SK-N-SH treated with all-trans-retinoic acid at 6 μM for 48 hours (cell line): ENCODE data around the gene TOPBP1.

ENCODE experiments used
- ATAC-seq: fragments of 200-7000 bp; cut with Tn5 transposase; 3 replicates; pipeline ENCODE4 v1.9.1; 2020; ENCODE audit warnings: mild to moderate bottlenecking, moderate library complexity
- ARNTL ChIP-seq: fragments of 450-650 bp; formaldehyde crosslinking; IDR thresholded peaks from 2 replicates; pipeline ENCODE4 v1.5.0; 2020; ENCODE audit warnings: low read depth, mild to moderate bottlenecking, moderate library complexity, borderline replicate concordance
- BACH2 ChIP-seq: fragments of 250-450 bp; sonication (Bioruptor Pico); IDR thresholded peaks from 2 replicates; pipeline ENCODE4 v1.9.0; 2021; ENCODE audit warnings: mild to moderate bottlenecking, borderline replicate concordance
- CREB5 ChIP-seq: fragments of 250-450 bp; sonication (Bioruptor Pico); IDR thresholded peaks from 2 replicates; pipeline ENCODE4 v1.5.1; 2020; ENCODE audit warnings: low read depth, mild to moderate bottlenecking, moderate library complexity
- CSRNP3 ChIP-seq: fragments of 250-450 bp; sonication (Bioruptor Pico); IDR thresholded peaks from 2 replicates; pipeline ENCODE4 v1.5.1; 2021; ENCODE audit warnings: mild to moderate bottlenecking, moderate library complexity
- ESRRG ChIP-seq: fragments of 250-450 bp; sonication (Bioruptor Pico); IDR thresholded peaks from 2 replicates; pipeline ENCODE4 v1.6.1; 2021; ENCODE audit warnings: mild to moderate bottlenecking
- GLIS3 ChIP-seq: fragments of 250-450 bp; sonication (Bioruptor Pico); IDR thresholded peaks from 2 replicates; pipeline ENCODE4 v1.5.0; 2020; ENCODE audit warnings: mild to moderate bottlenecking, moderate library complexity
- ISL1 ChIP-seq: fragments of 250-450 bp; sonication (Bioruptor Pico); IDR thresholded peaks from 2 replicates; pipeline ENCODE4 v2.1.2; 2022; ENCODE audit warnings: mild to moderate bottlenecking, moderate library complexity
- OSR1 ChIP-seq: fragments of 250-450 bp; sonication (Bioruptor Pico); IDR thresholded peaks from 2 replicates; pipeline ENCODE4 v1.8.0; 2022; ENCODE audit warnings: moderate library complexity, mild to moderate bottlenecking, inconsistent platforms
- PATZ1 ChIP-seq: fragments of 250-450 bp; sonication (Bioruptor Pico); IDR thresholded peaks from 2 replicates; pipeline ENCODE4 v1.8.0; 2020; ENCODE audit warnings: mild to moderate bottlenecking, moderate library complexity, borderline replicate concordance
- POU6F1 ChIP-seq: fragments of 250-450 bp; sonication (Bioruptor Pico); IDR thresholded peaks from 2 replicates; pipeline ENCODE4 v1.8.0; 2021; ENCODE audit warnings: low read depth, mild to moderate bottlenecking, moderate library complexity, borderline replicate concordance
- RARB ChIP-seq: fragments of 250-450 bp; sonication (Bioruptor Pico); IDR thresholded peaks from 2 replicates; pipeline ENCODE4 v1.8.0; 2021; ENCODE audit warnings: mild to moderate bottlenecking, moderate library complexity
- SNAI2 ChIP-seq: fragments of 250-450 bp; sonication (Bioruptor Pico); IDR thresholded peaks from 2 replicates; pipeline ENCODE4 v1.5.0; 2020; ENCODE audit warnings: mild to moderate bottlenecking, moderate library complexity
- TCF4 ChIP-seq: fragments of 250-450 bp; sonication (Bioruptor Pico); IDR thresholded peaks from 2 replicates; pipeline ENCODE4 v1.8.0; 2021; ENCODE audit warnings: mild to moderate bottlenecking, moderate library complexity, borderline replicate concordance
- TOX ChIP-seq: fragments of 250-450 bp; sonication (Bioruptor Pico); IDR thresholded peaks from 2 replicates; pipeline ENCODE4 v1.8.0; 2021; ENCODE audit warnings: mild to moderate bottlenecking, moderate library complexity, borderline replicate concordance
- ZC3H10 ChIP-seq: fragments of 250-450 bp; sonication (Bioruptor Pico); IDR thresholded peaks from 2 replicates; pipeline ENCODE4 v1.5.1; 2021; ENCODE audit warnings: mild to moderate bottlenecking, moderate library complexity
- ZFP3 ChIP-seq: fragments of 250-450 bp; sonication (Bioruptor Pico); IDR thresholded peaks from 2 replicates; pipeline ENCODE4 v1.5.0; 2020; ENCODE audit warnings: mild to moderate bottlenecking, moderate library complexity
- ZFP30 ChIP-seq: fragments of 450-650 bp; formaldehyde crosslinking; IDR thresholded peaks from 2 replicates; pipeline ENCODE4 v1.5.0; 2022; ENCODE audit warnings: mild to moderate bottlenecking, moderate library complexity
- ZNF565 ChIP-seq: fragments of 450-650 bp; formaldehyde crosslinking; conservative IDR thresholded peaks from 2 replicates; pipeline ENCODE4 v1.5.0; 2020; ENCODE audit warnings: low read depth, mild to moderate bottlenecking, moderate library complexity
- ZNF70 ChIP-seq: fragments of 450-650 bp; formaldehyde crosslinking; IDR thresholded peaks from 2 replicates; pipeline ENCODE4 v1.5.0; 2020; ENCODE audit warnings: mild to moderate bottlenecking, moderate library complexity
- ZNF8 ChIP-seq: fragments of 450-650 bp; formaldehyde crosslinking; IDR thresholded peaks from 2 replicates; pipeline ENCODE4 v1.5.0; 2020; ENCODE audit warnings: mild to moderate bottlenecking, moderate library complexity

TOPBP1 gene

GRCh38 chr3:133563816-133564215 is 97.9 kb downstream of the TOPBP1 start:
- no peak for TF ChIP-seq SNAI2 (CRISPR knock-in tag)
- TF ChIP-seq ZFP3: no peak
- no peak for TF ChIP-seq RARB (CRISPR knock-in tag)
- no peak for TF ChIP-seq ZNF70 (CRISPR knock-in tag)
- no peak for TF ChIP-seq ISL1 (CRISPR knock-in tag)
- ATAC-seq: peak; percentile 9; the same call in 2 of the 3 replicates

- TF ChIP-seq ZNF8 (CRISPR knock-in tag): no peak
- no peak for TF ChIP-seq TCF4 (CRISPR knock-in tag)
- no peak for TF ChIP-seq POU6F1 (CRISPR knock-in tag)
- no peak for TF ChIP-seq SNAI2 (CRISPR knock-in tag)
- TF ChIP-seq GLIS3: no peak
- no peak for TF ChIP-seq PATZ1
- TF ChIP-seq CSRNP3 (CRISPR knock-in tag): no peak
- no peak for TF ChIP-seq ARNTL
- TF ChIP-seq CREB5: no peak
- TF ChIP-seq BACH2 (CRISPR knock-in tag): no peak
- TF ChIP-seq ZC3H10: no peak
- no peak for TF ChIP-seq ZNF565
- no peak for TF ChIP-seq ZNF70 (CRISPR knock-in tag)
- TF ChIP-seq ESRRG (CRISPR knock-in tag): no peak
- TF ChIP-seq, all 23 proteins: peak for 0
- ATAC-seq: peak; percentile 89
Measured at GRCh38 chr3:133563186-133563591, 98.6 kb downstream of the TOPBP1 start.

GRCh38 chr3:133562376-133562775 is 99.4 kb downstream of the TOPBP1 start:
- ATAC-seq: no peak
- TF ChIP-seq OSR1 (CRISPR knock-in tag) (no peak), TOX (no peak), GLIS3 (no peak), RARB (CRISPR knock-in tag) (no peak), SNAI2 (CRISPR knock-in tag) (no peak), CREB5 (no peak), CSRNP3 (CRISPR knock-in tag) (no peak), ZFP30 (CRISPR knock-in tag) (no peak), ZNF8 (CRISPR knock-in tag) (no peak), ZFP3 (no peak), POU6F1 (CRISPR knock-in tag) (no peak), TCF4 (CRISPR knock-in tag) (no peak)
